GM19468 (cell line): ENCODE measurements around the gene BMPR1A.
A peak's percentile ranks its signal among the peaks of the same experiment; 100 is the strongest.

ENCODE experiments used
- ATAC-seq: cut with Tn5 transposase; IDR thresholded peaks from one replicate; pipeline ENCODE4 v1.9.1; 2021; ENCODE audit warnings: mild to moderate bottlenecking, moderate library complexity, moderate number of reproducible peaks; ENCODE audit not compliant: unreplicated experiment; ENCODE audit errors: extremely low read depth

BMPR1A gene

DNA sequence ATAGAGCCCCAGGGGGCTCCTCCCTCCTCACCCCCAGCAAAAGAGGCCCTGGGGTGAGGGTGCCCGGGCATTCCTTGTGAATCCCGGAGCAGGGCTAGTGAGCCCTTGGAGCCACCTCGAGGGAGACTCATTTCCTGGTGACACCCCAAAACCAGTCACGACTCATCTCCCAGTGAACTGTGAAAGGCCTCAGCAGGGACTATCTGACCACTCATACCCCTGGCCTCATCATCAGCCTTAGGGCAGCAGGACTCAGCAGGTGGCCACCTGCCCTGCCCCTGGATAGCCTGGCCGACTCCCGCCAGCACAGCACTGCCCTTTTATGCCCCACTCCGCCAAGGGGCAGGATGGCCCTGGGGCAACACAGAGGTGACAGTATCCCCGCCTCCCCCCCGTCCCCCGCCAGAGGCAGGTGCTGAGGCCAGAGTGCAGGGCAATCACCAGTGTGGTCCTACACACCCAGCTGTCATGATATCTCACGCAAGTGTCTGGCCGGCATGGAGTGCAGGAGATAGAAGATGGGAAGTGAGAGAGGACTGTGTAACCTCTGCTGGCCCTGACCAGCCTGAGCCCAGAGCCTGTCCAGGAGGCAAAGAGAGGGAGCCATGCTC lies 205.2 kb downstream of the BMPR1A start:
- no peak for ATAC-seq

DNA sequence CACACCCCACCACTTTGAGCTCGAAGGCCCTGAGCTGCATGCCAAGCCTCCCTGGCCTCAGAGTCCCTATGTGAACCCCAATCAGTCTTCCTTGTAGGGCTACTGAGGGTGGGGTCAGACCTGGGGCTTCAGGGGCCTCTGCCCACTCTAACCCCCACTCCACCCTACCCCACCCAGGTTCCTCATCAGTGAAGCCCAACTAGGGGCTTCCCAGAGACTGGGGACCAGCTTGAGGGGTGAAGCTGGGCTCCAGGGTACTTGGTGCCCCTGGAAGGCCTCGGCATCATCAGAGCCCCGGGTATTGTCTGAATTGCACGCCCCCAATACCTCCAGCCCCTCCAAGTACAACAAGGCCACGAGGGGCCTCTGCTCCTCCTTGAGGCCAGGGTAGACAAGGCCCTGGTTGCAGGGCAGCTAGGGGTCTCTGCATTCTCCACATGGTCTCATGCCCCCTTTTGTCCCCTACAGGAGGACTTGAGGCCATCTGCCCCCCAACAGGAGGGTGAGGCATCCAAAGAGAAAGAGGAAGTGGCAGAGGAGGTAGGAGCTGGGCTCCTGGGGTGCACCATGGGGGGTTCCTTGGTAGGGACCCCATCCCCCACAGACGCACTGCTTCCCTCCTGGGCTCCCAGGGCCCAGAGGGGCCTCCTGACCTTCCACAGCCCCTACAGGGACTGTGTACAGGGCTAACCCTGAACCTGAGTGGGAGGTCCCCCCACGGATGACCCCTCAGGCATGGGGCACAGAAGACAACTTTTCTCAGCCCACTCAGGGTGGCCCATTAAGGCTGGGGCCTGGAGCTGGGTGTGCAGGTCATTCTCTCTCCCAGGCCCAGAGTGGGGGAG lies 205.9 kb downstream of the BMPR1A start:
- no peak for ATAC-seq

DNA sequence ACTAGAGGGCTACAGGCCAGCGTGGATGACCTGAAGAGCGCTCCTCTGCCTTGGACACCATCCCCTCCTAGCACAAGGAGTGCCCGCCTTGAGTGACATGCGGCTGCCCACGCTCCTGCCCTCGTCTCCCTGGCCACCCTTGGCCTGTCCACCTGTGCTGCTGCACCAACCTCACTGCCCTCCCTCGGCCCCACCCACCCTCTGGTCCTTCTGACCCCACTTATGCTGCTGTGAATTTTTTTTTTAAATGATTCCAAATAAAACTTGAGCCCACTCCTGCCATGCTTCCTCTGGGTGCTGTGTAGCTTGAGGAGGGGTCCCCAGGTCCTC lies 206.5 kb downstream of the BMPR1A start:
- no peak for ATAC-seq

DNA sequence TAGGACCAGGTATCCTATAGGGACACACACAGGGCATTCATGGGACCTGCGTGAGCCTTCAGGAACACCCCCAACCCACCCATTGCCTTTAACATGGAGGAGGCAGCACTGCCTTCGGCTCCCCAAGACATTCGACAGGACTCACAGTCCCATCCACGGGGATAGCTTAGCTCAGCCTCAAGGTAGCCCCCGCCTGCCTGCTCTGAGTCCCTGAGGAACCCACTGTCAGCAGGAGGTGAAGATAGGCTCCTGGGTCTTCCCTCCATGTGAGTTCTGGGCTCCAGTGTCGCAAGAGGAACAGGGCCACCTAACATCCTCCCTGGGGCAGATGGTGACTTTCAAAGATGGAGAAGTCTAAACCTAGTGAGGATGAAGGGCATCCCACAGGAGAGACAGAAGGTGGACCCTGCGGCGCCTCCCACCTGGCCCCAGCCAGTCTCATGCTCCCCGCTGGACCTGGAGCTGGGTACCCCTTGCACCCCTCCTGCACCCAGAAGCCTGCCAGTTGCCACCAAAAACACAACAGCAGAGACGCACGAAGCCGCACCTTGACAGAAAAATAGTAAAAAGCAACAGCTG lies 207.0 kb downstream of the BMPR1A start:
- no peak for ATAC-seq

DNA sequence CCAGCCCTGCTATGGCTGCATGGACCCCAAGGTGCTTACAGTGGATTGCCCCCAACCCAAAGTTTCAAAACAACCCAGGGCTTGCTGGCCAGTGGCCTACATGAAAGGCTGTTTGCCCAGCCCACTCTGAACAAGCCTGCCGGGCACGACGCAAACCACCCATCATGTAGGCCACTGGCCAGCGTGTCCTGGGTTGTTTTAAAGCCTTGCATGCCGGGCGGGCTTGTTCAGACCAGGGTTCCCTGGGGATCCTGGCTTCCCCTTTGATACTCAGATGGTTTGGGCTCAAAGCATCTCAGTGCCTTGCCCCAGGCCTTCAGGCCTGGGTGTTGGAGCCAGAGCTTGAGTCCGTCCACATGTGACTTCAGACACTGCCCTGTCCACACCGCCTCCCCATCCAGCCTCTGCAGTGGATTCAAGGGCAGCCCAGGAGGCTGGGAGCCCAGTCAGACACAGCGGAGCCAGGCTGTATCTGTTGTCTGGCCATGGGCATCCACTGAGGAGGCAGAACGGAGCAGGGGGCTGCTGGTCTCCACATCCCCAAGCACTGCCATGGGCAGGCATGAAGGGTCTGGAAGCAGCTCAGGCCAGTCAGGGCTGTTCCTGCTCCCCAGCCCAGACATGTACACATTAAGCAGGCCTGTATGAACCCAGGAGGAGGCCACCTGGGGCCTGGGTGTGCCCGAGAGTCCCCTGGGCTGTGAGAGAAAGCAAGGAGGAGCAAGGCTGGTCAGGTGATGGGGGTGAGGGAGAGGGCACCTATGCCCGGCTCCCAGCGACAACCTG lies 207.8 kb downstream of the BMPR1A start:
- ATAC-seq, result no peak

DNA sequence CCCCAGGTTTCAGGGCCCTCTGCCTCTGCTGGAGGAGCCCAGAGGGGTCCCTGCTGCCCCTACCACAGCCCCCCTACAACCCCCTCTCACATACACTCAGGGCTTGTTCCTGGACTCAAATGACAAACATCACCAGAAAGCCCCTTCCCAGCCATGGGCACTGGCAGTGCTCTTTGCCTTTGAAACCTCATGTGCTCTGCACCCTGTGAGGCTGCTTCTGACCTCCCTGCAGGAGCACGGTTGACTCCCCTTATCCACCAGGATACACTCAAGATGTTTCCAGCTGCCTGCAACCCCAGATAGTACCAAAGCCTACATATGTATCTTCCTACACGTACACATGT lies 208.4 kb downstream of the BMPR1A start:
- no peak for ATAC-seq

DNA sequence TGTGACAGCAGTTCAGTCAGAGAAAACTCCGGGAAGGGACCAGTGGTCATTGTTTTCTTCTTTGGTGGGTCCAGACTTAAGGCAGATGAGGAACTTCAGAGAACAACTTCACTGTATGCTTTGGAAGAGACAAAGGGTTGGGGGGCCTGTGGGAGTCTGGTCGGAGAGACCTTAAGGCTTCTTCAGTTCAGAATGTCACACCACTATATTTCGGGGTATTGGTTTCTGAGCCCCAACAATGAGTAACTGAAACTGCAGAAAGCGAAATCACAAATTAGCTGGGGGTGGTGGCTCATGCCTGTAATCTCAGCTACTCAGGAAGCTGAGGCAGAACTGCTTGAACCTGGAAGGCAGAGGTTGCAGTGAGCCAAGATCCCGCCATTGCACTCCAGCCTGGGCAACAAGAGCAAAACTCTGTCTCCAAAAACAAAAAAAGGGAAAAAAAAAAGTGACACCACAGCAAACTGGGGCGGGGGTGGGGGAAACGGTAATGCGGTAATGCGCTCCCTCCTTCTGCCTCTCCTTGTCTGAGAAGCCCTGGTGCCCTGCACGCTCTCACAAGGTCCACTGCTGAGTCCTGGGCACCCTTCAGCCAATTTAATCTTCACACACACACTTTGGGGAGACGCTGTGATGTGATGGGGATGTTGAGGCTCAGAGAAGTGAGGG lies 209.7 kb downstream of the BMPR1A start:
- no peak for ATAC-seq

DNA sequence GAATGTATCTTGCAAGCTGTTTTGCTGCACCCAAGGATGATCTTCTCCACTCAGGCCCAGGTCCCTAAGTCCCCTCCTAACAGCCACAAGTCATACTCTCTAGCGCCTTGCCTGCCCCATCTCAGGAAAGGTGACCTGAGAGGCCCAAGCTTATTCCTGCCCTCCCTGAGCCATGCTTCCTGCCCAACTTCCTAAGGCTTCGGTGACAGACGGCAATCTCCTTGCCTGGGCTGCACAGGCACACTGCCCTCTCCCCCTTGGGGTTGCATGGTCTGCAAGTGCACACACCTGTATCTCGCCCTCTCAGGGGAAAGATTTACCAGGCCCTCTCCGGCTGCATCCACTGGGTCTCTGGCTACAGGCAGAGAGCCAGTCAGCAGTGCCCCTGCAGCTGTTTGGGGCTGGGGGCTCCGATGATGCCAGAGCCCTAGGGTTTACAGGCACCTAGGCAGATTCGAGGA lies 211.1 kb downstream of the BMPR1A start:
- no peak for ATAC-seq

DNA sequence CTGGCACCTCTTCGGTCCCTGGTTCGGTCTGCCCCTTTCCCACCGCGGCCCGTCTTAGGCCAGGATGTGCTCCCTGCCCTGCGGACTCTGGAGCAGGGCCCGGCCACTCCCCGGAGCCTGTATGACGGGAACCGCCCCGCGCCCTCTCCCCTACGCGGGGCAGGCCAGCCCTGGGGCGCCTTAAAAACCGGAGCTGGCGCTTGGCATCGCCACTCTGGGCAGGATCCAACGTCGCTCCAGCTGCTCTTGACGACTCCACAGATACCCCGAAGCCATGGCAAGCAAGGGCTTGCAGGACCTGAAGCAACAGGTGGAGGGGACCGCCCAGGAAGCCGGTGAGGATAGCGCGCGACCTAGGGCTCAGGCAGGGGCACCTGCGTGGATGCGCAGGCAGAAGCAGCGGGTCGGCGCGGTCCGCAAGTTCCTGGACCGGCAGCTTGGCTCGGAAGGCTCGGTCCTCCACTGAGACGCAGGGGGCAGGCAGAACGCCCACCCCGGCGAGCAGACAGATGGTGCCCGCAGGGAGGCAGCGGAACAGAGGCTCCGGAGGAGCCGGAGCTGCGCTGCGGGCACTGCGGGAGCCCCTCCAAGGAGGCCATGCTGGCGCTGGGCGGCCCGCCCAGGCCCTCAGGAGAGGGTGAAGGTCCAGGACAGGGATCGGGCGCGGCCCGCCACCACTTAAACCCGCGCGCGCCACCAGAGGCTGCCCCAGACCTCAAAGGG lies 212.0 kb downstream of the BMPR1A start, which contains the start of gene ADIRF:
Gene ADIRF, plus strand, starts transcription at position 212 of the 723 bp plus-strand sequence. Its CDS starts 63 bp downstream, at position 275.
- no peak for ATAC-seq

DNA sequence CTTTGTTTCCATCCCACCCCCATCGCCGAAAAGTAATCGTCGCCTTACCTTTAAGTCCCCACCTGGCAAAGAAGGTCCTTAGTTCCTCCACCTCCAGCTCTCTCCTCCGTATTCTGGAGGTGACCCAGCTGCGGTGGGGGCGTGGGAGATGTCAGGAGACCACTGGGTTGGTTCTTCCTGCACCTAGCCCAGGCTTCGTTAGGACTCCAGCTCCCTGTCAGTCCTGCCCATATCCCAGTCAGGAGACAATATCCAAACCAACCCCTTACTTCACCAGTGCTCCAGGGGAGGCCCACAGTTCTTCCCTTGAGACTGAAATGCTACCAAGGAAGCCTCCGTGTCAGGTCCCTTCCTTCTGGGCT lies 212.6 kb downstream of the BMPR1A start:
- no peak for ATAC-seq

DNA sequence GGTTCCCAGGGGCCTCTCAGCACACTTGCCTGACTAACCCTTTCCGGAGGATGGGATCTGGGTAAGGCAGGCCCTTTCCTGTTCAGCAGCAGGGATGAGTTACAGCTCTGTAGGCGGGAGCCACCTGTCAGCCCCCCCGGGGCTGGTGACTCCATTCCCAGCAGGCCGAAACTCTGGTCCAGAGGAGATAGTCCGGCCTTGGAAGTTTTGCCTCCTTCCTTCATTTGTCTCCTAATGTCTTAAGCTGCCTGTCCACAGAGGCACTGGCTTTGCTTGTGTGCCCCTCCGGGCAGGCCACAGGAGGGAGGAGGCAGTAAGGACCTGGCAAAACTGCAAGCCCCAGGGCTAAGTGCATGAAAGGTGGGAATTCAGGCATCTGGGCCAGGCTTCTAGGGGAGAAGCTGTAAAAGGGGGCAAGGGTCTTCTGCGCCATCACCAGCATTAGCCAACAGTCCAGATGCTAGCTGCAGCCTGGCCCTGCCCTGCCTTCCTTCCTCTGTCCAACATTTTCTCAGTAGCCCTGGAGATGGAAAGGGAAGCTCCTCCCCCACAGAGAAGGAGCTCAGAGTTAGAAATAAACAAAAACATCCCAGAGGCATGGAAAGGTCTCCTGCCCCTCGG lies 213.1 kb downstream of the BMPR1A start:
- no peak for ATAC-seq

DNA sequence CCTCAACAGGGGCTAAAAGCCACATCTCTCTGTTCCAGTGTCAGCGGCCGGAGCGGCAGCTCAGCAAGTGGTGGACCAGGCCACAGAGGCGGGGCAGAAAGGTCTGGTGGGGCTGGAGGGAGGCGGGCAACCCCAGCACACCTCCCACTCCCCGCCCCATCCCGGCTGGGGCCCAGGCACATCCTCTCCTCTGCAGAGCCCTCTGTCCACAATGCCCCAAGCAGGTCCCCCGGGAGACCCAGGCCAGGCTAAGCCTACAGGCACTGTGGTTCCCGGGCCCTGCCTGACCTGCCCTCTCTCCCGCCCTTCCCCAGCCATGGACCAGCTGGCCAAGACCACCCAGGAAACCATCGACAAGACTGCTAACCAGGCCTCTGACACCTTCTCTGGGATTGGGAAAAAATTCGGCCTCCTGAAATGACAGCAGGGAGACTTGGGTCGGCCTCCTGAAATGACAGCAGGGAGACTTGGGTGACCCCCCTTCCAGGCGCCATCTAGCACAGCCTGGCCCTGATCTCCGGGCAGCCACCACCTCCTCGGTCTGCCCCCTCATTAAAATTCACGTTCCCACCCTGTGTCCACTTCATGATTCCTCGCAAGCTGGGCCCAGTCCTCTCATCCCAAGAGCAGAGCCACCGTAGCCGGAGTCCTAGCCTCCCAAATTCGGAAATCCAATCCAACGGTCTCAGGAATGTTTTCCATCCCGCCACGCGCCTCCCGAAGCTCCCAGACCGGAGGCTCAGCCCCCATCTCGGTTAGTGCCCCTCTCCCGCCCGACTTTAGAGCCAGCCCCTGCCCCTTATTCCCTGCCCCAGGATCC lies 214.0 kb downstream of the BMPR1A start:
- no peak for ATAC-seq

DNA sequence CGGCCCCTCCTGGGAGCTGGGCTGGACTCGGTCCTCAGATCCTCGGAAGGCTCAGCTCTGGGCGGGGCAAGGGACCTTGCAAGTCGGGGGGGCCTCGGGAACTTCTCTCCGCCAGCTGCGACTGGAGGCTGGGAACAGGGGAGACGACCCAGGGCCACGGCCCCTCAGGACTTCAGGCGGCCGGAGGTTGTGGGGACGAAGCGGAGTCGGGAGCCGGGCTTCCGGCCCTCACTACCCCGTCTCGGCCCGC lies 214.5 kb downstream of the BMPR1A start:
- ATAC-seq, result no peak

DNA sequence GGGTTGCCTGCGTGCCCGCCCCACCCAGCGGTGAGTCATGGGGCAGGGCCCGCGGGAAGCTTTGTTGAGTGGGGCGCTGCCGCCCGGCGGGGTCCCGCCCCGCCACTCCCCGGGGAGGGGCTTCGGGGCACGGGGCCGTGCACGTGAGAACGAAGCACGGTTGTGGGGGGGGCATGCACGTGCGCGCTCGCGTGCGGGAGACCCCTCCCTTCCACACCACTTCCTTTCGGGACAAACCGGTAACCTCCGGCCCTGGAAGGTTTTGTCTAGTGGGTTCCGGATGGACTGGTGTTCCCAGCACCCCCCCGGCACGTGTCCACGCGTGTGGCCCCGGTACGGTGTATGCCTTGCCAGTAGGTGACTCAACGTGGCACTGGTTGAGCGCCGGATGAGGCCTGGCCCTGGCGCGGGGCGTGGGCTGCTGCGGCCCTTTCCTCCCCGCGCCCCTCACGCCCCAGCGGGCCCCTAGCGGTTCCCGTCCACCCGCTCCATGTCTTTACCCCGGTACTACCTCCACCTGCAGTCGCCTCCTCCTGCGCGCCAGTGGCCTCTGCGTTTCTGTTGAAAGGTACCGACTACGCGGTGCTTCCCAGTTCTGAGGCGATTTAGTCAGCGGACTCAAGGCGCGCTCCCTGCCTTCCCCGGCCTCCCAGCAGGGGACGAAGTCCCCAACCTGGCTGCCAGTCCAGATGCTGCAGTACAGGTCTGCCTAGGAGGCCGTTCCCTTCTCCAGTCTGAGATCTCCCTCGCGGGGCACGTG lies 215.0 kb downstream of the BMPR1A start:
- peak; percentile 35 for ATAC-seq

DNA sequence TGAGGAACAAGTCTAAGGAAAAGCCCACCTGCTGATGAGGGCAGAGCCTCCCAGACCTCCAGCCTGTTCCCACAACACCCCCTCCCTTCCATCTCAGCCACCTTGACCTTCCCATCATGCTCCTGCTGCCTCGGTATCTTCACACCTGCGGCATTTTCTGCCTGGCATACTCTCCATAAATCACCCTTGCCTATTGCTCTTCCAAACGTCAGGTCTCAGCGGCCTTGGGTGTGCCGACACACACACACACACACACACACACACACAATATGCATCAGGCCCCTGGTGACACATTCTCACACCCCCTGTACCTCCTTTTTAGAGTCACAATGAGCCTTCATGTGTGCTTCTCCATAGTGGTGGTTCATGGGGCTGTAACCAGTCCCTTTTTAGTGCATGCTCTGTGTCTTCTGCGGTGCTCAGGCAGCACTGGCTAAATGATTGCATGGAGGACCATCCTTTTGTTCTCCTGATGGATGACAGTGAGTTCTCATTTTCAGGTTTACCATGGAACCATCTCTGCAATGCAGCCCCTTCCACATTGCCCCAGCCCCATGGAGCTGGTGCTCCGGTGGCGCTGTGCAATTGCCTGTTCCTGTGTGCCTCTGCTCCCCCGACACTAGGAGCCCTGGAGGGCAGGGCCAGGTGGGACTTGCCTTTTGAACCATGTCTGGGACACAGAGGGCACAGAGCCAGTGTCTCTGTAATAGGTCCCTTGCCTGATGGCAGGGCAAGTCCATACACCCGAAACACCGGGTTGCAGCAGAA lies 216.4 kb downstream of the BMPR1A start:
- ATAC-seq, result no peak

DNA sequence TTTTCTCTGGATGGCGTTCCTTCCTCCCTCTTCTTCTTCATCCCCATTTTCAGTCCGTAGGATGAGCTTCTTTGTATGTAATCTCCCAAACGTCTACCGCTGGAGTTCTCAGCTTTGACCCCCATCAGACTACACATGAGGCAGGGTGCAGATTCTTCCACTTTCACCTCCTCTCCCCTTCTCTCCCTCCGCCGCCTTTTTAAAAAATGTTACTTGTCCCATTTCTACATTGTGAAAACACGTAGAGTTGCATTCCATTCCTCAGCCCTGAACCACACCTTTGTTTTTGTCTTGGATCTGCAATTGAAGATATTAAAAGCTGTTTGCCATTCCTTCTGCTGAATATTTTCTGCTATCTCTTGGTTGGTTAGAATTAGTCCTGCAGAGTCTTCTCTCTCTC lies 218.1 kb downstream of the BMPR1A start:
- no peak for ATAC-seq

DNA sequence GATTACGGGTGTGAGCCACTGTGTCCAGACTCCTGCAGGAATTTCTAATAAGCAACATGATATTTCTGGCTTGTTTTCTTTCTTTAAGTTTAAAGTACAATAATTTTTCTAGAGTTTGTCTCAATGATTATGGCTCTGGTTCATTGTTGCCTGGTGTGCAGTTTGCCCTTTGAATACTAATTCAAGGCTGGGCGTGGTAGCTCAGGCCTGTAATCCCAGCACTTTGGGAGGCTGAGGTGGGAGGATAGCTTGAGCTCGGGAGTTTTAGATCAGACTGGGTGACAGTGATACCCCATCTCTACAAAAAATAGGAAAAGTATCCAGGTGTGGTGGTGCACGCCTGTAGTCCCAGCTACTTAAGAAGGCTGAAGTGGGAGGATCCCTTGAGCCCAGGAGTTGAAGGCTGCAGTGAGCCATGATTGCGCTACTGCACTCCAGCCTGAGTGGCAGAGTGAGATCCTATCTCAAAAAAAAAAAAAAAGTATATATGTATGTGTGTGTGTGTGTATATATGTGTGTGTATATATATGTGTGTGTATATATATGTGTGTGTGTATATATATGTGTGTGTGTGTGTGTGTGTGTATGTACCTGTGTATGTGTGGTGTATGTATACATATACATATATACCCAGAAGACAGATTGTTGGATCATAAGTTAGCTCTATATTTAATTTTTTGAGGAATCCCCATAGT lies 220.1 kb downstream of the BMPR1A start:
- ATAC-seq, result no peak
